H1 (cell line): ENCODE results near the gene CRYGB. TPM values are rescaled to one million over a fixed set of nuclear protein-coding genes. Genes with fewer than 3 reads are reported as not detected.

Experiments used
- CHD7 ChIP-seq: fragments of 300-600 bp; sonication (generic); IDR thresholded peaks from 2 replicates; pipeline ENCODE4 v1.7.1; 2012; ENCODE audit warnings: low read length, moderate library complexity, mild to moderate bottlenecking, inconsistent platforms; ENCODE audit not compliant: insufficient replicate concordance
- JUND ChIP-seq: IDR thresholded peaks from 2 replicates; pipeline ENCODE4 v1.6.1; 2011; ENCODE audit warnings: mild to moderate bottlenecking, improper control_type of control experiment, low read length
- polyA plus RNA-seq, 7 experiments: library from polyadenylated mRNA; depleted of rRNA in 3 of 7; stranded (reverse) in 5 of 7; unstranded in 2 of 7; fragments of >200 nt in 5 of 7; fragments of 200-250 nt in 2 of 7; gene quantifications; 1 replicate in 5 of 7; 2 replicates in 1 of 7; 4 replicates in 1 of 7; pipeline versions ENCODE4 v1.2.1 to v1.2.3, GENCODE V29; 2011 to 2013; ENCODE audit warnings: missing spikeins in 2 of 7, mixed read lengths in 2 of 7
- total RNA-seq: library from RNA; stranded (reverse); fragmentation: NEBNext Ultra II Directional; extraction: Animal tissue kit (Norgen Biotek cat#: 25700); gene quantifications from 2 replicates; pipeline ENCODE4 v1.2.1, GENCODE V29; 2021

Gene CRYGB
- total and polyA plus RNA-seq, 2 of the 8 experiments (the other 6 are each of a cell fraction or from before 2014, with no cell fraction given): 0.38 TPM; not detected in 1

- TF ChIP-seq CHD7 (no peak), JUND (no peak)
These were observed 36.9 kb upstream of the CRYGB start (continued) for GRCh38 chr2:208182835-208183234.
